Measurements from ENCODE around the gene POU6F2.

The POU6F2 gene

DNA sequence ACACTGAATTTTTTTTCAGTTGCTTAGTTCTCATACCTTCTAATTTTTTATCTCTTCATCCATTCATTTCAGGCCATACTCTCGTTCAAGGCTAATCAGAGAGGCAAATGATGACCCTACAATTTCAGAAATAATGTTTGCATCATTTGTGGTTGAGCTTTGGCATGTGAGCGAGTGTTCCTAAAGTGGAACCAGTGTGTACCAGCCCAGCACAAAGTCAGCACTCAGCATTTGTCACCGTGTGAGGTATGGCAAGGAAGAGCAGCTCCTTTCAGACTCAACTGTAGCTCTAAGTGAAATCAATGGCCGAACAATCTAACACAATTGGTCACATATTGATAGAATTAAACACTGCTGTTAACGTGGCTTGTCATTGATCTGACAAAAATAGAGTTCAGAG lies 154.6 kb downstream of the POU6F2 start:
- no peak for DNase-seq (ENCODE audit: low read depth)
- TF ChIP-seq, protein P1, sequence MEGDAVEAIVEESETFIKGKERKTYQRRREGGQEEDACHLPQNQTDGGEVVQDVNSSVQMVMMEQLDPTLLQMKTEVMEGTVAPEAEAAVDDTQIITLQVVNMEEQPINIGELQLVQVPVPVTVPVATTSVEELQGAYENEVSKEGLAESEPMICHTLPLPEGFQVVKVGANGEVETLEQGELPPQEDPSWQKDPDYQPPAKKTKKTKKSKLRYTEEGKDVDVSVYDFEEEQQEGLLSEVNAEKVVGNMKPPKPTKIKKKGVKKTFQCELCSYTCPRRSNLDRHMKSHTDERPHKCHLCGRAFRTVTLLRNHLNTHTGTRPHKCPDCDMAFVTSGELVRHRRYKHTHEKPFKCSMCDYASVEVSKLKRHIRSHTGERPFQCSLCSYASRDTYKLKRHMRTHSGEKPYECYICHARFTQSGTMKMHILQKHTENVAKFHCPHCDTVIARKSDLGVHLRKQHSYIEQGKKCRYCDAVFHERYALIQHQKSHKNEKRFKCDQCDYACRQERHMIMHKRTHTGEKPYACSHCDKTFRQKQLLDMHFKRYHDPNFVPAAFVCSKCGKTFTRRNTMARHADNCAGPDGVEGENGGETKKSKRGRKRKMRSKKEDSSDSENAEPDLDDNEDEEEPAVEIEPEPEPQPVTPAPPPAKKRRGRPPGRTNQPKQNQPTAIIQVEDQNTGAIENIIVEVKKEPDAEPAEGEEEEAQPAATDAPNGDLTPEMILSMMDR (conservative IDR thresholded peaks at IDR 0.05; ENCODE audit: low read depth, low read length): no peak
- no peak overlapping the region for H3K4me3 ChIP-seq (ENCODE audit: low read depth, low read length)

DNA sequence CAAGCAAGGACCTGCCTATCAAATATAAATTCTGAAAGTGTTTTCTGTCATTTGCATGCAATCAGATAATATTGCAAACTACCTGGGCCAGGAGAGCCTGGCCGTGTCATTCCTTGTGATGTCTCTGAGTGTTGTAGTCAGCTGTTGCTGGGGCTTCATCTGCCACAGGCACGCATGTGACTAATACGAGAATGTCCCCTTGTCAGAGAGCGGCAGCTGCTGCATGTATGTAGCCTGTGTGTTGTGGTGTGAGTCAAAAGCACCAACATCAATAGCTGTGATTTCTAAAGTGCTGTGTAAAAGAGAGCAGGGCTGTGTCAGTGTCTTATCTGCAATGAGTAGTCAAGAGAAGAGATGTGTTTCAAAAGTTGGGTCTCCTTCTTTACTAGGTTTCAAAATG lies 155.4 kb downstream of the POU6F2 start:
- no peak overlapping the region for H3K4me3 ChIP-seq (ENCODE audit: low read depth, low read length)
- no peak for DNase-seq (ENCODE audit: low read depth)
- TF ChIP-seq, protein P1 (conservative IDR thresholded peaks at IDR 0.05; ENCODE audit: low read depth, low read length): no peak

DNA sequence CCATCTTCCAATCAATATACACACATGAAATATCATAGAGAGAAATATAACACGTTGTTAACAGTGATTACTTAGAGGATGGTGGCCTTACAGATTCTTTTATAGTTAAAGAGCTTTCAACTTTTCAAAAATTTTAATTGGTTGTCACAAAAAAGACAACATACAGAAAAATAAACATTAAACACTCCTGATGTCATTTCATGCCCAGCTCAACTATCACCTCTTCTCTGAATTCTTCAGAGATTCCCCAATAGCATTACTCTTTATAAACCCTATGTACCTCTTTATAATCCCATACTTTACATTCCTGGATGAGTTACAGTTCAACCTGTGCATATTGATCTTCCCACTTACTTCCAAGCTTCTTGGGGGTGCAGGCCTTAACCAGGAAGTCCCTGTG lies 159.8 kb downstream of the POU6F2 start:
- H3K4me3 ChIP-seq (ENCODE audit: low read depth, low read length): no peak overlapping the region
- DNase-seq (ENCODE audit: low read depth): no peak
- TF ChIP-seq, protein P1 (conservative IDR thresholded peaks at IDR 0.05; ENCODE audit: low read depth, low read length): no peak

DNA sequence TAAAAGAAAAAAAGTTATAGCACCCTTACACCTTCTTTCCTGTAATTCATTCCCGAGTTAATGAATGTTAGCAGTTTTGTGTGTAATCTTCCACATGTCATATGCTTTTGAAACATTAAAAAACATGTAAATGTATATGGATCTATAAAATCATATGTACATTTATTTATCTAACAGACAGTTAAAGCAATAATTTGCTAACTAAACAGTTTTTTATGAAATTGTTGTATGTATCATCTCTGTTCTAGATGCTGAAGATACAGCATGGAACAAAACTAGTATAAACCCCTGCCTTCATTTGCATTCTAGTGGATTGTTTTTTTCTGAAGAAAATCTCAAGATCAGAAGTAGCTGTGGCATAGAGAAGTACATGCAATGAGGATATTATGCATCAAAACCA lies 165.0 kb downstream of the POU6F2 start:
- DNase-seq (ENCODE audit: low read depth): no peak
- TF ChIP-seq, protein P1 (conservative IDR thresholded peaks at IDR 0.05; ENCODE audit: low read depth, low read length): no peak
- H3K4me3 ChIP-seq (ENCODE audit: low read depth, low read length): no peak overlapping the region

DNA sequence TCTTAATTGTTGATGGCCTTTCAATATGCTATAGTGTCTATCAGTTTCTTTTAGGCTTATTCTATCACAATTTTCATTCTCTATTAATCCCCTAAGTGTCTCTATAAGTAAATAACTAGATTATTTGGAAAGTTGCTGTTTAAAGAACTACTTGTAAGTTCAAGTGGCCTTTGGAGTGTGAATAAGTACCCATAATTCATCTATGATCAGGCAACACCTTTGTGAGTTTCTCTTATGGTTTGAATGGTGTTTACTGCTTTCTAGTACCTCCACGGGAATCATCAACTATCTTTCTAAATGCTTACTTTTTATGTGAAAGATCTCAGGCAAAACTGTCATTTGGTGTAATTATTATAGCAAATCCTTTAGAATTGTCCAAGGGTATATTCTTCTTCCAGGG lies 166.7 kb downstream of the POU6F2 start:
- TF ChIP-seq, protein P1 (conservative IDR thresholded peaks at IDR 0.05; ENCODE audit: low read depth, low read length): no peak
- no peak overlapping the region for H3K4me3 ChIP-seq (ENCODE audit: low read depth, low read length)
- DNase-seq (ENCODE audit: low read depth): no peak

DNA sequence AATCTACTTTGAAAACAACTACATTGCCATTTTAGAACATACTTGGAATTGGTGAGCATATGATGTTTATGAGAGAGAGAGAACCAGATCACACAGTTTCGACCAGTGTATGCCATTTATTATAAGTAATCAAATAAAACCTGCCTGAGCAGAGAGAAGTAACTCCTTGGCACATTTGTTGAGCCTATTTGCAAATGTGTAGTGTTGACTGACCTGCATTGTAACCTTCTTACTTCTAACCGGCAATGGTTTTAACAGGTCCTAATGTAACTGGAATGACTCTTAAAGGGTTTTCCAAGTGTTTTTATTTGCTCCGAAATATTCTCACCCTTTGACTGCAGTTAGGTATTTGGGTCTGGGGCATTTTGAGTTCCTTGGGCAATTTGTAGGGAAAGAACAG lies 167.6 kb downstream of the POU6F2 start:
- TF ChIP-seq, protein P1 (conservative IDR thresholded peaks at IDR 0.05; ENCODE audit: low read depth, low read length): no peak
- H3K4me3 ChIP-seq (ENCODE audit: low read depth, low read length): no peak overlapping the region
- no peak for DNase-seq (ENCODE audit: low read depth)

DNA sequence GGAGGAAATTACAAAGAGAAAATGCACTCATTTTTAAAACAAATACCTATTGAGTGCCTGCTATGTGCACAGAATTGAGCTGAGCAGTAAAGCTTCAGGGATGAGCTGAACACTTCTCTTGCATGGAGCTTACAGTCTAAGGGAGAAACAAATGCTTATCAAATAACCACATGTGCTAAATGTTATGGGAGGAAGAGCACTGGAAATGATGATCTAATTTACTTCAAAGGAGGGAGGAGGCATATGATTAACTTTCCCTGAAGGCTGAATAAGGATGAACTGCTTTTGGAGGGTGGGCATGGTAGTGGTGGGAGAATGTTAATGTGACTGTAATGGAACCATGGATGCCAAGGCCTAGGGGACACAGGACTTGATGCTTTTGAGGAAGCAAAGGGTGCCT lies 168.2 kb downstream of the POU6F2 start:
- no peak overlapping the region for H3K4me3 ChIP-seq (ENCODE audit: low read depth, low read length)
- TF ChIP-seq, protein P1 (conservative IDR thresholded peaks at IDR 0.05; ENCODE audit: low read depth, low read length): no peak
- no peak for DNase-seq (ENCODE audit: low read depth)

Data from choroid plexus epithelial cell (primary cell).